HL-60 (cell line): ENCODE results near the gene CCDC169.
A peak's percentile ranks its signal among the peaks of the same experiment; 100 is the strongest.

Source experiments
- DNase-seq, 2 experiments: peaks; one replicate each; pipeline ENCODE4 v3.0.0-alpha.2; 2010 to 2020; ENCODE audit warnings: low read depth in 1 of 2, low spot score in 1 of 2
- H3K27ac ChIP-seq: fragments of 250-450 bp; sonication (Bioruptor Pico); replicated peaks from 2 replicates; pipeline ENCODE4 v1.5.1; 2020; ENCODE audit warnings: mild to moderate bottlenecking, moderate library complexity
- H3K27me3 ChIP-seq: fragments of 250-450 bp; sonication (Bioruptor Pico); 2 replicates; pipeline ENCODE4 v1.5.1; 2021; ENCODE audit warnings: mild to moderate bottlenecking, moderate library complexity; ENCODE audit not compliant: insufficient read depth, poor library complexity, severe bottlenecking
- H3K4me3 ChIP-seq: replicated peaks from 2 replicates; pipeline ENCODE4 v1.5.1; 2011; ENCODE audit warnings: mild to moderate bottlenecking, control low read depth, low read length; ENCODE audit not compliant: insufficient read depth
- GABPA ChIP-seq: IDR thresholded peaks from 2 replicates; pipeline ENCODE4 v1.6.1; 2012; ENCODE audit warnings: low read depth
- POLR2AphosphoS5 ChIP-seq: IDR thresholded peaks from 2 replicates; pipeline ENCODE4 v1.6.1; 2012; ENCODE audit warnings: low read depth
- REST ChIP-seq: IDR thresholded peaks from 2 replicates; pipeline ENCODE4 v1.6.1; 2012; ENCODE audit warnings: low read depth; ENCODE audit not compliant: insufficient replicate concordance
- SPI1 ChIP-seq: IDR thresholded peaks from 2 replicates; pipeline ENCODE4 v1.6.1; 2012; ENCODE audit warnings: low read depth, mild to moderate bottlenecking, borderline replicate concordance
- long read RNA-seq: library from polyadenylated mRNA; unstranded; transcript quantifications from one replicate; pipeline ENCODE4 v2.0.0, GENCODE V29; 2020
- TF ChIP-seq, protein P1 (sequence below): IDR thresholded peaks from one replicate; pipeline ENCODE4 v1.5.1; 2011; ENCODE audit warnings: low read length, control low read depth, inconsistent platforms; ENCODE audit not compliant: insufficient read depth

CCDC169 gene
- long read RNA-seq, full-length matches to known transcripts: 10 of 25 reads
- long read RNA-seq, partial matches to known transcripts: 1 of 25 reads
- long read RNA-seq, other reads (novel, unspliced or antisense): 14 of 25 reads

- Histone ChIP-seq H3K4me3 (peak within 1 kb of the TSS; percentile 80), H3K27me3 (no peaks in the 10 kb centered on the region), H3K27ac (peak within 1 kb of the TSS; percentile 71)
- TF ChIP-seq SPI1 (no peak), REST (peak; percentile 29), POLR2AphosphoS5 (peak; percentile 88), GABPA (no peak)
- TF ChIP-seq, protein P1, sequence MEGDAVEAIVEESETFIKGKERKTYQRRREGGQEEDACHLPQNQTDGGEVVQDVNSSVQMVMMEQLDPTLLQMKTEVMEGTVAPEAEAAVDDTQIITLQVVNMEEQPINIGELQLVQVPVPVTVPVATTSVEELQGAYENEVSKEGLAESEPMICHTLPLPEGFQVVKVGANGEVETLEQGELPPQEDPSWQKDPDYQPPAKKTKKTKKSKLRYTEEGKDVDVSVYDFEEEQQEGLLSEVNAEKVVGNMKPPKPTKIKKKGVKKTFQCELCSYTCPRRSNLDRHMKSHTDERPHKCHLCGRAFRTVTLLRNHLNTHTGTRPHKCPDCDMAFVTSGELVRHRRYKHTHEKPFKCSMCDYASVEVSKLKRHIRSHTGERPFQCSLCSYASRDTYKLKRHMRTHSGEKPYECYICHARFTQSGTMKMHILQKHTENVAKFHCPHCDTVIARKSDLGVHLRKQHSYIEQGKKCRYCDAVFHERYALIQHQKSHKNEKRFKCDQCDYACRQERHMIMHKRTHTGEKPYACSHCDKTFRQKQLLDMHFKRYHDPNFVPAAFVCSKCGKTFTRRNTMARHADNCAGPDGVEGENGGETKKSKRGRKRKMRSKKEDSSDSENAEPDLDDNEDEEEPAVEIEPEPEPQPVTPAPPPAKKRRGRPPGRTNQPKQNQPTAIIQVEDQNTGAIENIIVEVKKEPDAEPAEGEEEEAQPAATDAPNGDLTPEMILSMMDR: no peak
- DNase-seq: peak; percentile 73 to 91
Measured at GRCh38 chr13:36297366-36298338, at the start of gene CCDC169. CCDC169 (minus strand) TSS chr13:36297814; CDS start chr13:36297719, 95 bp downstream.

DNA sequence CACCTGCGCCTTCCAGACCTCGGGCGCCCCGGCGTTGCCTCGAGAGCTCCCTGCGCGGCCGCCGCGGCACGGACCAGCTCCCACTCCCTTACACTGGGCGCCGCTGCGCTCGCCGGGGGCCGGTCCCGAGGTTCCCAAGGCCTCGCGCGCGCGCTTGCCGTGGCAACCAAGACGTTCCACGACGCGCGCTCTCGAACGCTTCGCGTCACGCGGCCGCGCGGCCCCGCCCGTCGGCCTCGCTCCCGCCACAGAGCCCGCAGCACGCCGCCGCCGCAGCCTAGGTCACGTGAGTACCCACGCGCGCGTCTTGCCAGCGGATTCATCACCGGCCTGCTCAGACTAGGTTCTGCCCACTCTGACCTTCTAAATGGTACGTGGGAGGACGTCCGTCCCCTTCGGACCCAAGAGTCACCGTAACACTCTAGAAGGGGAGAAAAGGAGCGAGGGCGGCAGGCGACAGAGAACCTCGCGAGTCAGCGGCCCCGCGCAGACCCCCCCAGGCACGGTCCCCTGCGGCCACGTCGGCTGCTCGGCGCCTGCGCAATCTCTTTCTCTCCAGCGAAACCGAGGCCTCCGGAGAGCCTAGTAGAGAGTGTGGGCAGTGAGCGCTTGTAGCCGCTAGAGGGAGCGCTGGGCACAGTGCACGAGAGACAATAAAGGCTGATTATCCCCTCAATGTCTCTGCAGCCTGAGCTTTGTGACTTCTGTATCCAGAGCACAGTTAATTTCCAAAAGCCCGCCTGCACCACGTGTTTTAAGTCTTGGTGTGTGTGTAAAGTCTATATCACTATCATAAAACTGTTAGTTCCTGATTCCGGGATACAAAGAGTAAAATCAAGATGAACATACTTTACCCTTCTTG, 48.8 kb upstream of the CCDC169 start, which contains the start of gene SPART:
Gene SPART, minus strand, starts transcription at position 173 of the 862 bp plus-strand sequence. CDS start 10,564 bp downstream, outside the sequence.
- peak; percentile 93 to 96 for DNase-seq
- Histone ChIP-seq H3K27me3 (no peaks in the 10 kb centered on the region), H3K27ac (peak within 1 kb of the TSS; percentile 96), H3K4me3 (peak within 1 kb of the TSS; percentile 83)
- TF ChIP-seq POLR2AphosphoS5: peak; percentile 80
- TF ChIP-seq SPI1: no peak
- TF ChIP-seq, protein P1: peak; percentile 95
- no peak for TF ChIP-seq GABPA

GRCh38 chr13:36345438-36346221, 48.0 kb upstream of the CCDC169 start:
- Histone ChIP-seq H3K27ac (peak overlapping the region; percentile 96), H3K4me3 (peak overlapping the region; percentile 83), H3K27me3 (no peaks in the 10 kb centered on the region)
- peak; percentile 81 to 84 for DNase-seq
- TF ChIP-seq, protein P1: no peak
- TF ChIP-seq GABPA: no peak
- TF ChIP-seq POLR2AphosphoS5: peak; percentile 75; the same call in 1 of the 2 replicates
- TF ChIP-seq SPI1: peak; percentile 86
